ENCODE results near the gene EFCAB8. TPM values are rescaled to one million over a fixed set of nuclear protein-coding genes. Genes with fewer than 3 reads are reported as not detected.
A peak's percentile ranks its signal among the peaks of the same experiment; 100 is the strongest.

EFCAB8 gene
- total RNA-seq, 2 donors from 2014 or later: 0.78 to 3.1 TPM

- Mint-ChIP-seq H3K9me3 (peaks cover 7% of the 10 kb centered on the region), H3K27ac (no peak overlapping the region), H3K4me1 (ENCODE audit: low read depth in 2 of 2) (no peaks in the 10 kb centered on the region), H3K27me3 (no peaks in the 10 kb centered on the region), H3K4me3 (no peak overlapping the region), H3K36me3 (peaks cover 5% of the 10 kb centered on the region)
- DNase-seq (ENCODE audit: low spot score): no peak
- no peak for ATAC-seq
These were observed 60.0 kb downstream of the EFCAB8 start for GRCh38 chr20:32918751-32919150.

GRCh38 chr20:32920066-32920465, 61.3 kb downstream of the EFCAB8 start:
- ATAC-seq (no peak), DNase-seq (ENCODE audit: low spot score) (no peak)
- Mint-ChIP-seq H3K9me3 (peaks cover 7% of the 10 kb centered on the region), H3K4me3 (no peak overlapping the region), H3K4me1 (ENCODE audit: low read depth in 2 of 2) (no peaks in the 10 kb centered on the region), H3K36me3 (peaks cover 3% of the 10 kb centered on the region), H3K27me3 (no peaks in the 10 kb centered on the region), H3K27ac (no peak overlapping the region)

- Mint-ChIP-seq H3K36me3 (no peaks in the 10 kb centered on the region), H3K9me3 (peaks cover 3% of the 10 kb centered on the region), H3K4me3 (no peak overlapping the region), H3K4me1 (ENCODE audit: low read depth in 2 of 2) (no peaks in the 10 kb centered on the region), H3K27me3 (no peaks in the 10 kb centered on the region), H3K27ac (no peak overlapping the region)
- DNase-seq (ENCODE audit: low spot score): no peak
- ATAC-seq: no peak
These were observed 62.0 kb downstream of the EFCAB8 start for GRCh38 chr20:32920530-32921298.

GRCh38 chr20:32922466-32922865, 63.7 kb downstream of the EFCAB8 start:
- H3K4me1 Mint-ChIP-seq (ENCODE audit: low read depth in 2 of 2): no peaks in the 10 kb centered on the region
- no peaks in the 10 kb centered on the region for H3K9me3 Mint-ChIP-seq
- DNase-seq (ENCODE audit: low spot score) (no peak), ATAC-seq (no peak)
- H3K27me3 Mint-ChIP-seq: no peaks in the 10 kb centered on the region
- H3K27ac Mint-ChIP-seq: no peak overlapping the region
- H3K36me3 Mint-ChIP-seq: no peaks in the 10 kb centered on the region
- no peak overlapping the region for H3K4me3 Mint-ChIP-seq

- DNase-seq (ENCODE audit: low spot score): no peak
- Mint-ChIP-seq H3K27me3 (no peaks in the 10 kb centered on the region), H3K36me3 (no peaks in the 10 kb centered on the region), H3K4me3 (no peak overlapping the region), H3K4me1 (ENCODE audit: low read depth in 2 of 2) (no peaks in the 10 kb centered on the region), H3K9me3 (no peaks in the 10 kb centered on the region), H3K27ac (no peak overlapping the region)
- peak; percentile 28 to 38 for ATAC-seq
These were observed 66.1 kb downstream of the EFCAB8 start for GRCh38 chr20:32924781-32925180.

- Mint-ChIP-seq H3K27me3 (no peaks in the 10 kb centered on the region), H3K27ac (no peak overlapping the region), H3K36me3 (no peaks in the 10 kb centered on the region), H3K4me3 (no peak overlapping the region), H3K9me3 (no peaks in the 10 kb centered on the region), H3K4me1 (ENCODE audit: low read depth in 2 of 2) (no peaks in the 10 kb centered on the region)
- DNase-seq (ENCODE audit: low spot score): no peak
- ATAC-seq: no peak
These were observed 66.9 kb downstream of the EFCAB8 start for GRCh38 chr20:32925481-32926196.

GRCh38 chr20:32929162-32929561, 70.4 kb downstream of the EFCAB8 start:
- H3K9me3 Mint-ChIP-seq: no peaks in the 10 kb centered on the region
- no peak overlapping the region for H3K4me3 Mint-ChIP-seq
- no peak for ATAC-seq
- H3K36me3 Mint-ChIP-seq: no peaks in the 10 kb centered on the region
- H3K4me1 Mint-ChIP-seq (ENCODE audit: low read depth in 2 of 2): no peaks in the 10 kb centered on the region
- no peak overlapping the region for H3K27ac Mint-ChIP-seq
- no peaks in the 10 kb centered on the region for H3K27me3 Mint-ChIP-seq
- no peak for DNase-seq (ENCODE audit: low spot score)

- H3K27me3 Mint-ChIP-seq: no peaks in the 10 kb centered on the region
- H3K36me3 Mint-ChIP-seq: no peaks in the 10 kb centered on the region
- no peak overlapping the region for H3K4me3 Mint-ChIP-seq
- ATAC-seq (no peak), DNase-seq (ENCODE audit: low spot score) (no peak)
- no peak overlapping the region for H3K27ac Mint-ChIP-seq
- H3K9me3 Mint-ChIP-seq: no peaks in the 10 kb centered on the region
- H3K4me1 Mint-ChIP-seq (ENCODE audit: low read depth in 2 of 2): no peaks in the 10 kb centered on the region
These were observed 71.5 kb downstream of the EFCAB8 start for GRCh38 chr20:32930181-32930580.

- no peak overlapping the region for H3K4me3 Mint-ChIP-seq
- no peak overlapping the region for H3K27ac Mint-ChIP-seq
- no peaks in the 10 kb centered on the region for H3K36me3 Mint-ChIP-seq
- H3K9me3 Mint-ChIP-seq: no peaks in the 10 kb centered on the region
- ATAC-seq (no peak), DNase-seq (ENCODE audit: low spot score) (no peak)
- no peaks in the 10 kb centered on the region for H3K27me3 Mint-ChIP-seq
- H3K4me1 Mint-ChIP-seq (ENCODE audit: low read depth in 2 of 2): no peaks in the 10 kb centered on the region
These were observed 72.0 kb downstream of the EFCAB8 start for GRCh38 chr20:32930701-32931100.

- DNase-seq (ENCODE audit: low spot score) (no peak), ATAC-seq (no peak)
- Mint-ChIP-seq H3K9me3 (no peaks in the 10 kb centered on the region), H3K4me3 (no peak overlapping the region), H3K4me1 (ENCODE audit: low read depth in 2 of 2) (no peaks in the 10 kb centered on the region), H3K27me3 (no peaks in the 10 kb centered on the region), H3K36me3 (no peaks in the 10 kb centered on the region), H3K27ac (no peak overlapping the region)
These were observed 75.9 kb downstream of the EFCAB8 start for GRCh38 chr20:32934580-32934979.

- Mint-ChIP-seq H3K4me3 (no peak overlapping the region), H3K27me3 (peaks cover 0 to 2% of the 10 kb centered on the region in 2 donors), H3K9me3 (no peaks in the 10 kb centered on the region), H3K4me1 (ENCODE audit: low read depth in 2 of 2) (no peaks in the 10 kb centered on the region), H3K27ac (no peak overlapping the region), H3K36me3 (no peaks in the 10 kb centered on the region)
- ATAC-seq (no peak), DNase-seq (ENCODE audit: low spot score) (no peak)
These were observed 82.6 kb downstream of the EFCAB8 start for GRCh38 chr20:32941155-32941885.

- H3K27me3 Mint-ChIP-seq: peaks cover 0 to 2% of the 10 kb centered on the region in 2 donors
- DNase-seq (ENCODE audit: low spot score) (no peak), ATAC-seq (no peak)
- H3K4me3 Mint-ChIP-seq: no peak overlapping the region
- no peaks in the 10 kb centered on the region for H3K4me1 Mint-ChIP-seq (ENCODE audit: low read depth in 2 of 2)
- H3K36me3 Mint-ChIP-seq: no peaks in the 10 kb centered on the region
- H3K27ac Mint-ChIP-seq: no peak overlapping the region
- H3K9me3 Mint-ChIP-seq: no peaks in the 10 kb centered on the region
These were observed 84.8 kb downstream of the EFCAB8 start for GRCh38 chr20:32943490-32944052.

GRCh38 chr20:32945710-32946221, 87.0 kb downstream of the EFCAB8 start:
- Mint-ChIP-seq H3K4me1 (ENCODE audit: low read depth in 2 of 2) (no peaks in the 10 kb centered on the region), H3K9me3 (no peaks in the 10 kb centered on the region), H3K27ac (no peak overlapping the region), H3K4me3 (no peak overlapping the region), H3K36me3 (no peaks in the 10 kb centered on the region), H3K27me3 (no peaks in the 10 kb centered on the region)
- ATAC-seq (no peak), DNase-seq (ENCODE audit: low spot score) (no peak)

All from natural killer cell treated with Interleukin-12 subunit alpha and Interleukin-12 subunit beta and Interleukin-15 and Interleukin-18, amount 100 ng/mL, for 72 hours (primary cell).